H4 (cell line): ENCODE results near the gene MMP1. TPM values are rescaled to one million over a fixed set of nuclear protein-coding genes. Genes with fewer than 3 reads are reported as not detected.
"Not testable (repeated sequence)": the region's sequence is repeated elsewhere in the genome, so short reads cannot be mapped to it uniquely, and the experiment has no call there.

ENCODE experiments used
- DNase-seq: peaks from one replicate; pipeline ENCODE4 v3.0.0-alpha.2; 2015; ENCODE audit warnings: low spot score
- total RNA-seq: library from RNA; depleted of rRNA; stranded (reverse); fragments of >200 nt; shearing (Covaris generic); gene quantifications from 2 replicates; pipeline ENCODE4 v1.2.3, GENCODE V29; 2014; rRNA removed

MMP1 gene
- total RNA-seq, 1 experiment from 2014 or later = 2.8 TPM

DNA sequence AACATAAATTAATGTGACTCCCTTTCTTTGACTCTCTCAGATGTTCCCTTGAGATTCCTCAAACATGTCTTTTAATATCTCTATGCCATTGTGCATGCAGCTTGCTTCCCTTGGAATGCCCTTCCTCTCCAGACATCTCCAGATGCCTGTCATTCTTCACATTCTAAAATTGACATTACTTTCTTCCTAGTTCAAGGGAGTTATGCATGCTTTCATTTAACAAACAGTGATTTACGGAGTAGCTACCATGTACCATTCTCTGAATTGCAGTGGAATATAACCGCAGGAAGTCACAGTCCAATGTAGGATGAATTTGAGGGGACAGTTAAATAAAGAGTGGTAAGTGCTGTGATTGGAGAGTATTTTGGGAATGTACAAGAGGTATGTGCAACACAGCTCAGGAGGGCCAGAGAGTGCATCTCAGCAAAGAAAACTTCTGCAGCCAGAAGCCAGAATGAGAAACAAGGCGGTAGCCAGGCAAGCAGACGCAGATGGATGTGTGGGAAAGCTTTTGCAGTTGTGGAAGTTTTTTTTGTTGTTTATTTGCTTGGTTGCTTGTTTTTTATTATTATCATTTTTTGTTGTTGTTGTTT is 36.2 kb downstream of the MMP1 start:
- no peak for DNase-seq

- peak; percentile 75 for DNase-seq
Observed at GRCh38 chr11:102760344-102761035, 37.5 kb downstream of the MMP1 start.

DNA sequence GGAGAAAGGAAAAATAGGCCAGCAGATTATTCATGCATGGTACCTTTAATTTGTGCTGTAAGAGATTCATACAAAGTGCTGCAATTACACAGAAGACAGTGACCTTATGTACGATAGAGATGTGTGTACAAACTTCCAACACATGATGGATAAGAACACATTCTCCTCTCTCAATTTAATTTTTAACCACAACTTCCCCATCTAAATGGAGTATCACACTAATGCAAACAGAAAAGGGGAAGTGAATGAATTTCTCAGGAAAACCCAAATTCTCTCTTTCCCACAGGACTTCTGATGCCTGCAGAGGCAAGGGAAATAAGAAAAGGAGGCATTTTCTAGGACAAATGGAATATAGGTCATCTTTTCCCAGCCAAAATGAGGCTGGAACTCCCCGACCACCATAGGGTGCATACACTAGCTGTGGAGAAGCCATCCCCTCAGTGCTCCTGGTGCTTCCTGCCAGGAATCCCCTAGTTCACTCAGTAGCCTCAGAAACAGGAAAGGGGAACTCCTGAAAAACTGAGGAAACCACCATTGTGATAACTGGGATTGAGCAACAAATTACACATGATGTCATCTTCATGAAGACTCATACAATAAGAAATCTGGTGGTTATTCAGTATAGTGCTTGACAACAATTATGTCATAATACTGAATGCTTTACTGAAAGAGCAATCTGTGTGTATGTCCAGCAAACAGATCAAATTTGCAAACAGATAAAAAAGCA is 40.0 kb downstream of the MMP1 start:
- no peak for DNase-seq

DNA sequence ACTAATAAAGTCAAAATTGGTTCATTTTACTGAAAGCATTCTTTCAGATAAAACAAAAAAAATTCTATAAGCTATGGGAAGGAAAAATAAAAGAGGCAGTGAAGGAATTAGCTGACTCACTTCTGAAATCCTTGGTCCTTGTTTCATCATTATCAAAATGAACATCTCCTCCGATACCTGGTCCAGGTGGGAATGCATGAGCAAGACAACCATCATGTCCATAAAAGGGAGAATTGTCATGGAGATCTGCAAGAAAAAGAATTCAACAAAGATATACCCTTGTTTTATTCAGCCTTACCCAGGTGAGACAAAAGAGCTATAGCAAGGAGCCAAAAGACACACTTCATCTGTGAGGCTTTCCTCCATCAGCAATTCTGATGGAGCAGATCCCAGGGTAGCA is 44.7 kb downstream of the MMP1 start:
- DNase-seq = no peak

DNA sequence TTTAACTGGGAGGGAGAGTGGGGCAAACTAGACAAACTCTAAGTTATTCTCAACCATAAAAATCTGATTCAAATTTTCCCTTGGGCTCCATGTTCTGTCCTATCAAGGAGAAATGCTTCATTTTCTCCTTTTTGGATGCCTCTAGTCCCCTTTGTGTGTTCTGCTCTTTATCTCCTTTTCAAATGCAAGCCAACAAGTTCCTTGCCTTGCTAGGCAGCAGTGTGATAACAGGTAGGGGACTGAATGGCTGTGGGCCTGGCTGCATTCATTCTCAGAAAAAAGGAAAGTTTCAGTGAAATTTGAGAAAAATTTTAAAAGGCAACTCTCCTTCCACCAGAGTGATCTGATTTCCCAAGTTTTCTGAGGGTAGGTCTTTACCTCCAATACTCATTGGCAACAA is 46.3 kb downstream of the MMP1 start:
- no peak for DNase-seq

DNA sequence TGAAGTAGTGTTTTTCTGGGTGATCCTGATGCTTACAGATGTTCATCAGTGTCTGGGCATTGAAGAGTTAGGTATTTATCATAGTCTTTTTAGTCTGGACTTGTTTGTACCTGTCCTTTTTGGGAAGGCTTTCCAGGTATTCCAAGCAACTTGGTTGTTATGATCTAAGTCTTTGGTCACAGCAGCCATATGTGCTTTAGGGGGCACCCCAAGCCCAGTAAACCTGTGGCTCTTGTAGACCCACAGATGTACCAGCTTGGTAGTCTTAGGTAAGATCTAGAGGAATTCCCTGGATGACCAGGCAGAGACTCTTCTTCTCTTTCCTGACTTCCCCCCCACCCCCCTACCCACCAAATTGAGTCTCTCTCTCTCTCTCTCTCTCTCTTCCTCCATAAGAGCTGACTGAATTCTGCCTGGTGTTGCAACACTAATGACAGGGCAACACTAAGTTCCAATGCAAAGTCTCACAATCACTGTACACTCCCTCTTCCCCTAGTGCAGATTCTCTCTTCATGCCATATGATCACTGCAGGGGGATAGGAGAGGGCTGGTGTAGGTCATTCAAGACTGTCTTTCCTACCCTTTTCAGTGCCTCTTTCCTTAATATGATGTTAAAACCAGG is 48.7 kb downstream of the MMP1 start:
- DNase-seq = no peak

DNA sequence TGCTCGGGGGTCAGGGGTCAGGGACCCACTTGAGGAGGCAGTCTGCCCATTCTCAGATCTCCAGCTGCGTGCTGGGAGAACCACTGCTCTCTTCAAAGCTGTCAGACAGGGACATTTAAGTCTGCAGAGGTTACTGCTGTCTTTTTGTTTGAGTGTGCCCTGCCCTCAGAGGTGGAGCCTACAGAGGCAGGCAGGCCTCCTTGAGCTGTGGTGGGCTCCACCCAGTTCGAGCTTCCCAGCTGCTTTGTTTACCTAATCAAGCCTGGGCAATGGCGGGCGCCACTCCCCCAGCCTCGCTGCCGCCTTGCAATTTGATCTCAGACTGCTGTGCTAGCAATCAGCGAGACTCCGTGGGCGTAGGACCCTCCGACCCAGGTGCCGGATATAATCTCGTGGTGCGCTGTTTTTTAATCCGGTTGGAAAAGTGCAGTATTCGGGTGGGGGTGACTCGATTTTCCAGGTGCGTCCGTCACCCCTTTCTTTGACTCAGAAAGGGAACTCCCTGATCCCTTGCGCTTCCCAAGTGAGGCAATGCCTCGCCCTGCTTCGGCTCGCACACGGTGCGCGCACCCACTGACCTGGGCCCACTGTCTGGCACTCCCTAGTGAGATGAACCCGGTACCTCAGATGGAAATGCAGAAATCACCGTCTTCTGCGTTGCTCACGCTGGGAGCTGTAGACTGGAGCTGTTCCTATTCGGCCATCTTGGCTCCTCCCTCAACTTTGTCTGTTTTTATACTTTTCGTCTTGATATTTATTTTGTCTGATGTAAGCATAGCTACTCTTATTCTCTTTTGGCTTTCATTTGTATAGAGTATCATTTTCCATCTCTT is 51.0 kb downstream of the MMP1 start:
- not testable (repeated sequence) for DNase-seq

Other genes with a start within 250 kb of the MMP1 start
- not detected in 2 replicates for gene MMP20, start 172.8 kb downstream of the MMP1 start, total RNA-seq
- not detected in 2 replicates for gene MMP27, start 92.4 kb downstream of the MMP1 start, total RNA-seq
- gene MMP8, start 73.2 kb downstream of the MMP1 start, total RNA-seq = not detected in 2 replicates
- gene MMP10, start 17.5 kb downstream of the MMP1 start, total RNA-seq = 0.33 TPM in 1 of 2 replicates, not detected in the other
- 46.7 and 64.3 TPM in 2 replicates for gene MMP3, start 45.4 kb upstream of the MMP1 start, total RNA-seq
- gene MMP12, start 76.8 kb upstream of the MMP1 start, total RNA-seq = 0.41 and 1.5 TPM in 2 replicates
- gene MMP13, start 157.6 kb upstream of the MMP1 start, total RNA-seq = 14.9 and 15.8 TPM in 2 replicates